Activated T-cell treated with anti-CD3 and anti-CD28 coated beads for 1 hour (primary cell): ENCODE results near the gene EVC.
"Not testable (repeated sequence)": the region's sequence is repeated elsewhere in the genome, so short reads cannot be mapped to it uniquely, and the experiment has no call there.

ENCODE experiments used
- DNase-seq: peaks from one replicate; pipeline ENCODE4 v3.0.0-alpha.2; 2020; ENCODE audit warnings: low read depth

EVC gene

GRCh38 chr4:5708449-5709206, 2.4 kb upstream of the EVC start, which contains the start of gene EVC2:
Gene EVC2, minus strand, starts transcription at chr4:5708559. Its CDS starts 46 bp downstream, at chr4:5708513.
- DNase-seq: peak; percentile 12

GRCh38 chr4:5709207-5709575, 1.8 kb upstream of the EVC start:
- no peak for DNase-seq

- no peak for DNase-seq
Observed at GRCh38 chr4:5710065-5710960, 688 bp upstream of the EVC start.

GRCh38 chr4:5711479-5712184, 631 bp downstream of the EVC start:
- no peak for DNase-seq

GRCh38 chr4:5712517-5712916, 1.5 kb downstream of the EVC start:
- no peak for DNase-seq

GRCh38 chr4:5712931-5713330, 1.9 kb downstream of the EVC start:
- no peak for DNase-seq

- no peak for DNase-seq
Observed at GRCh38 chr4:5713861-5714260, 2.9 kb downstream of the EVC start.

GRCh38 chr4:5715357-5715756, 4.4 kb downstream of the EVC start:
- no peak for DNase-seq

- no peak for DNase-seq
Observed at GRCh38 chr4:5716391-5716790, 5.4 kb downstream of the EVC start.

GRCh38 chr4:5717449-5718158, 6.6 kb downstream of the EVC start:
- DNase-seq: no peak

GRCh38 chr4:5718411-5718810, 7.4 kb downstream of the EVC start:
- DNase-seq: no peak

- no peak for DNase-seq
Observed at GRCh38 chr4:5719350-5720055, 8.5 kb downstream of the EVC start.

- DNase-seq: no peak
Observed at GRCh38 chr4:5720157-5720850, 9.3 kb downstream of the EVC start.

GRCh38 chr4:5720980-5721379, 10.0 kb downstream of the EVC start:
- DNase-seq: no peak

GRCh38 chr4:5721923-5722322, 10.9 kb downstream of the EVC start:
- DNase-seq: no peak

- no peak for DNase-seq
Observed at GRCh38 chr4:5722328-5722727, 11.3 kb downstream of the EVC start.

GRCh38 chr4:5724377-5724776, 13.4 kb downstream of the EVC start:
- no peak for DNase-seq

GRCh38 chr4:5728412-5728811, 17.4 kb downstream of the EVC start:
- not testable (repeated sequence) for DNase-seq

GRCh38 chr4:5730436-5730835, 19.4 kb downstream of the EVC start:
- DNase-seq: no peak
